ENCODE results near the gene PSMA4.
"Not testable (repeated sequence)": the region's sequence is repeated elsewhere in the genome, so short reads cannot be mapped to it uniquely, and the experiment has no call there.

The PSMA4 gene

DNA sequence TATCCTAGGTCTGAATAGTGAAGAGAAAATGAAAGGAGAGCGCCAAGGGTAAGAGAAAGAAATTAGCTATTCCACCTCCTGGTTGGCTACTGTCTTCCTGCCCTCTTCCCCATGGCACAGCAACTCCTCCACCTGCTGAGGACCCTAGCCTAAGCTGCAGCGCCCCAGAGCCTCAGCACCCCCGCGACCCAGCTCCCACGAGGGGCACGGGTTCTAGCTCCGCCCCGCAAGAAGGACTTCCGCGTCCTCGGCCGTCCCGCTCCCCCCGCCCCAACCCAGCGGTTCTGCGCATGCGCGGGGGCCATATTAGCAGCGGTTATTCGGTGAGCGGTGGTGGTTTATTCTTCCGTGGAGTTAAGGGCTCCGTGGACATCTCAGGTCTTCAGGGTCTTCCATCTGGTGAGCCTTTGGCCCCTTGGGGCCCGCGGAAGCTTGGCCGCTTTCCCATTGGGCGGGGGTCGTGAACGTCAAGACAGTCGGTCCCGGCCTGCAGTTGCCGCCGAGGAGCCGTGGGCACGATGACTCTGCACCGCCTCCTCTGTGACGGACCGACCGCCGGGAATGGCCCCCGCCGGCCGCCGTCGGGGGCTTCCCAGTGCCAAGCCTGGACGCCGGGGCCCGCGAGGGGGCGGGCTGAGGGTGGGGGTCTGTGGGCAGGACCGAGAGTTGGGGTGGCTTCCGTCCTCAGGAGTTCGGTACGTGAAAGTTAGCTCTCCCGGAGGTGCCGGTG, at the start of gene PSMA4:
TSS of gene PSMA4 (plus strand) at position 304 of the 730 bp plus-strand sequence. CDS start 1,484 bp downstream, outside the sequence.
- in situ Hi-C loops (cut with MboI; ENCODE audit: low sequenced_read_pairs) = no loop called here

DNA sequence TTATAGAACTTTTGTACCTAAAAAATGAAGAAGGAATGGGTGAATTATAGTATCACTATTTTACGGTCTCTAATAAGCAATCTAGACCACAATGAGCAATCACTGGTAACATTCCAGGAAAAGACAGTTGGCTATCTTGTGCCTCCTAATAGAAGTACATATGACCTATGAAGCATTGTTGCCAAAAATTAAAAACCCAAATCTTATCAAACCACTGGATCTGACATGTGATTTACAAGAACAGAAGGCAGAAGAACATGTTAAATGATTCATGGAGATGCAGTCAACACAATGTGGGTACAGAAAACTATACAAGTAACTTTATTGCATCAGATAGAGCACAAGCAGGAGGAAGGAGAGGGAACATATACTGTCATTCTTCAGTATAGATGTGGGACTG, 47.4 kb upstream of the PSMA4 start:
- in situ Hi-C loops (cut with MboI; ENCODE audit: low sequenced_read_pairs) = no loop called here

DNA sequence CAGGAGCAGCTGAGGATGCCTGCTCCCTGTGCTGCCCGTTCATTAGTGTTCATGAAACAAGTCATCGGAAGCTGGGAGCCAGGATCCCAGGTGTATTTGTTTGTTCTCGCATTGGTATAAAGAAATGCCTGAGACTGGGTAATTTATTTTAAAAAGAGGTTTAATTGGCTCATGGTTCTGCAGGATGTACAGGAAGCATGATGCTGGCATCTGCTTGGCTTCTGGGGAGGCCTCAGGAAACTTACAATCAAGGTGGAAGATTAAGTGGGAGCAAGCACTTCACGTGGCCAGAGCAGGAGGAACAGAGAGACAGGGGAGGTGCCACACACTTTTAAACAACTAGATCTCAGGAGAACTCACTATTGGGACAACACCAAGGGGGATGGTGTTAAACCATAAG, 38.4 kb upstream of the PSMA4 start:
- in situ Hi-C loops (cut with MboI; ENCODE audit: low sequenced_read_pairs) = no loop called here

DNA sequence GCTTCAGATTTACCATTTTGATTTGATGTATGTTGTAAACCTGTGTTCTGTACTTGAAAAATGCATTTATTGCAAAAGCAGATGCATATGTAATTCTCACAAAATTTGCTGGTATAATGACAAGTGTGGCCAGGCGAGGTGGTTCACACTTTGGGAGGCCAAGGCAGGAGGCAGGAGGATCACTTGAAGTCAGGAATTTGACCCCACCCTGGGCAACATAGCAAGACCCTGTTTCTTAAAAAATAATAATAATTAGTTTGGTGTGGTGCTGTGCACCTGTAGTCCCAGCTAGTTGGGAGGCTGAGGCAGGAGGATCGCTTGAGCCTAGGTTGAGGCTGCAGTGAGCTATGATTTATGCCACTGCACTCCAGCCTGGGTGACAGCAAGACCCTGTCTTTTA, 37.6 kb upstream of the PSMA4 start:
- in situ Hi-C loops (cut with MboI; ENCODE audit: low sequenced_read_pairs) = no loop called here

DNA sequence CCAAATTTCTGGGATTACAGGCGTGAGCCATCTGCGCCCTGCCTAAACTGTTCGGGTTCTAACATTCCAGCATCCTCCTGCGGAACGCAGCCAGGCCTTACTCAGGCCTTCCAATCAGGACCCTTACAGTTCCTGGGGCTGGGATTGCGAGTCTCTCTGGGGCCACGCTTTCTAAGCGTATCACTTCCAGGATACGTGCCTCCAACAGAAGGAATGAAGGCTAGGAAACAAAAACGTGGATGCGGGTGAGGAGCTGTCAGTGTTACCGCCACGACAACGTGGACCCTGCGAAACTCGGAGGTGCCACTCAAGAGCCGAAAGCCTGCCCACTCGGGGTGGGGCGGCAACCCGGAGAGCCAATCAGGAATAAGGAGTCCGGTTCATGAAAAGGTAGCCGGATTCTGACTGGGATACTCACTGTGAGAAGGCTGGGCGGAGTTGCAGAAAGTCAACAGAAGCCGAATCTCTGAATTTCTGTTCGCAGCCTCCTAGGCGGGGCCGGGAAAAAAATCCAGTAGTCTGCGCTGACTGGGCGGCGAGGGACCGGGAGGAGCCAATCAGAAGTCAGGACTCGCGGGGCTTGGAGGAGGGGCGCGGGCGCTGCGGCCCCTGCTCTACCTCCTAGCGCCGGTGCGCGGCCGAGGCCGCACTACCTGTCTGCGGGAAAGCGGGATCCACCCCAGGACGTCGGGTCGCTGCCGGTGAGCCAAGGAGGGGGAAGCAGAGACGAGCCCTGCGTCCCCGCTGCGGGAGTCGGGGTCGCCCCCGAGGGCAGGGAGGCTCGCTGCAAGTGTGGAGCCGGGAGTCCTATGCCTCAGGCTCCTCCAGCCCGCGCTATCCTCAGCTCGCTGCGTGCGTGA, 33.0 kb upstream of the PSMA4 start, which contains the start of gene HYKK:
TSS of gene HYKK (plus strand) at position 607 of the 860 bp plus-strand sequence. CDS start 5,512 bp downstream, outside the sequence.
- in situ Hi-C loops (cut with MboI; ENCODE audit: low sequenced_read_pairs) = no loop called here

DNA sequence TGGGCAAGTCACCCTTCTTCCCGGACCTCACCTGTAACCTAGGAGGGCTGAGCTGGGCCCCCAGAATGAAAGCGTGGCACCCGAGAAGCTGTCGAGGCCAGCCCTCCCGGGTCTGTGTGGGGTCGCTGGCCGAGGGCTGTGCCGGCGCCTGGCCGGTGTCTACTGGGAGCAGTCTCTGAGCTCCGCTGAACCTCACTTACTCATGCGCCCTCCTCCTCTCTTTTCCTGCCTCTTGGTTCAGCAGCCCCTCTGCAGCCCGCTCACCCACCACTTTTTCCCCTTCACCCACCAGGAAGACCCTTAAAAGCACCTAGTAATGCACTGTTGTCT, 32.4 kb upstream of the PSMA4 start:
- in situ Hi-C loops (cut with MboI; ENCODE audit: low sequenced_read_pairs) = no loop called here

DNA sequence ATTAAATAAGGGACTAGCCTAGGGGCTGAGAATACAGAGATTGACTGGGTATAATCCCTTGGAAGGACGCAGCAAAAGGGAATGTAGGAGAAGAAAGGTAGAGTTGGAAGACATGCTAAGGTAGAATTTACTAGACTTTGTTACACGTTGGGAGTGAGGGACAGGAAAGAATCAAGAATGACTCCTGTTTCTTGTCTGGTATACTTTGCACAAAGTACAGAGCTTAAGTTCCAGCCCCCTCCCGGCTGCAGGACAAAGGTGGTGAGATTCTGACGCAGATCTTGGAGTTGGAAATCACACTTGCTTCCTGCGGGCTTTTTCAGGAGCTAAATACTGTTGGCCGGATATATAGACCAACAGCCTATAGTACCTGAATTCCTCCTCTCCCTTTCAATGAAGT, 32.0 kb upstream of the PSMA4 start:
- in situ Hi-C loops (cut with MboI; ENCODE audit: low sequenced_read_pairs) = no loop called here

DNA sequence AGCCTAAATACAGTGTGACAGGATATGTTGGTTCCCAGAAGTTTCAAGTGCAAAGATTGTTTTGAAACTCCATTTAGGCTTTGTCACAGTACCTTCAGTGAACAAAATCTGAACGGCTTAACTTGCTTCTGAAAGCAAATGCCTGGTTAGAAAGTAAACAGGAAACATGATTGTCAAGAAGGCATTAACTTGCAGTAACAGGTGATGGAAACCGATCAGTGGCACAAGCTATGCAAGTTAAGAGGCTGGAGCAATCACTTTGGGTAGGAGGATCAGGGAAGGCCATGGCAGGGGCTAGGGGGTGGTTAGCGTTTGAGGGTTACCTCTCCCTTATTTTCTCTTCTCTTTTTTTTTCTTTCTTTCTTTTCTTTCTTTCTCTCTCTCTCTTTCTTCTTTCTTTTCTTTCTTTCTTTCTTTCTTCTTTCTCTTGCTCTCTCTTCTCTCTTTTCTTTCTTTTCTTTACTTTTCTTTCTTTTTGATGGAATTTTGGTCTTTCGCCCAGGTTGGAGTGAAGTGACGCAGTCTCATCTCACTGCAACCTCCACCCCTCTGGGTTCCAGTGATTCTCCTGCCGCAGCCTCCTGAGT, 30.4 kb upstream of the PSMA4 start:
- in situ Hi-C loops (cut with MboI; ENCODE audit: low sequenced_read_pairs) = no loop called here

DNA sequence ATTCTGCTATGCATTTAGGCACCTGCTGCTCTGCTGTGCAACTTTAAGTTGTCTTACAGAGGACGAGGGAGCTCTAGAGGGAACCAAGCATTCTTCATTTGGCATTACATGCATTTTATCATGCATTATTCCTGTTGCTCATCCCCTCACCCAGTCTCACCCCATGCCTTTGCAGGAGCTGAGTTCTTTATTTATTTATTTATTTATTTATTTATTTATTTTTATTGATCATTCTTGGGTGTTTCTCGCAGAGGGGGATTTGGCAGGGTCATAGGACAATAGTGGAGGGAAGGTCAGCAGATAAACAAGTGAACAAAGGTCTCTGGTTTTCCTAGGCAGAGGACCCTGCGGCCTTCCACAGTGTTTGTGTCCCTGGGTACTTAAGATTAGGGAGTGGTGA, 20.2 kb upstream of the PSMA4 start:
- in situ Hi-C loops (cut with MboI; ENCODE audit: low sequenced_read_pairs) = not testable (repeated sequence)

DNA sequence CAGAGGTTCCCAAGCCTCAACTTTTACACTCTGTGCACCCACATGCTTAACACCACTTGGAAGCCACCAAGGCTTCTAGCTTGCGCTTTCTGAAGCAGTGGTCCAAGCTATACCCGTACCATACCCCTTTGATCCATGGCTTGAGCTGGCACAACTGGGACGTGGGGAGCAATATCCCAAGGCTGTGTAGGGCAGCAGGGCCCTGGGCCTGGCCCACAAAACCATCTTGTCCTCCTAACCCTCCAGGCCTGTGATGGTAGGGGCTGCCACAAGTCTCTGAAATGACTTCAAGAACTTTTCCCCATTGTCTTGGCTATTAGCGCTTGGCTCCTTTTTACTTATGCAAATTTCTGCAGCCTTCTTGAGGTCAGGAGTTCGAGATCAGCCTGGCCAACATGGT, 16.0 kb upstream of the PSMA4 start:
- in situ Hi-C loops (cut with MboI; ENCODE audit: low sequenced_read_pairs) = no loop called here

DNA sequence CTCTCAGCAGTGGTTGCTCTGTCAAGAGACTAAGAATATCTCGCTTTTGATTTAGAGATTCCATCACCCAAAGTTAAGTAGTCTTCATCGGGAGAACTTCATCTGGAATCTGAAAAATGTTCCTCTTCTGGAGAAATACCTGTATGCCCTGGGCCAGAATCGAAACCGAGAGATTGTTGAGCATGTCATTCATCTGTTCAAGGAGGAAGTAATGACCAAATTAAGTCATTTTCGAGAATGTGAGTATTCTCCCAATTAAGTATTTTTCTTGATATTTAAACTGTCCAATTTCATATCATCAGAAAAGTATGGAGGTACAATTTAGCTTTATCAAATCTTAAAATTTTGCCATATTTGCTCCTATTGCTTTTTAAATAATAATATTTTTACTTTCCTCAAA, 12.9 kb upstream of the PSMA4 start:
- in situ Hi-C loops (cut with MboI; ENCODE audit: low sequenced_read_pairs) = no loop called here

DNA sequence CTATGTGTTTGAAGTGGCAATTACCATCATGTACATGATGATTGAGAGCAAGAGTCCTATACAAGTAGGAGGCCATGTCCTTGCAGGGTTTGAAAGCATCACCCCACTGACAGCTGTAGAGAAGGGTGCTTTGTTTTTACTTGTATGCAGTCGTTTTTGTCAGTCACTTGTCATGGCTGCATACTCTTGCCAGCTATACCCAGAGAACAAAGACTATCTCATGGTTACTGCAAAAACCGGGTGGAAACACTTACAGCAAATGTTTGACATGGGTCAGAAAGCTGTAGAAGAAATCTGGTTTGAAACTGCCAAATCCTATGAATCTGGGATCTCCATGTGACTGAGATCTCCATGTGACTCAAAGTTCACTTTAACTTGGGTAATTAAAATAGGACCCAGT, 6.9 kb upstream of the PSMA4 start:
- in situ Hi-C loops (cut with MboI; ENCODE audit: low sequenced_read_pairs) = no loop called here

DNA sequence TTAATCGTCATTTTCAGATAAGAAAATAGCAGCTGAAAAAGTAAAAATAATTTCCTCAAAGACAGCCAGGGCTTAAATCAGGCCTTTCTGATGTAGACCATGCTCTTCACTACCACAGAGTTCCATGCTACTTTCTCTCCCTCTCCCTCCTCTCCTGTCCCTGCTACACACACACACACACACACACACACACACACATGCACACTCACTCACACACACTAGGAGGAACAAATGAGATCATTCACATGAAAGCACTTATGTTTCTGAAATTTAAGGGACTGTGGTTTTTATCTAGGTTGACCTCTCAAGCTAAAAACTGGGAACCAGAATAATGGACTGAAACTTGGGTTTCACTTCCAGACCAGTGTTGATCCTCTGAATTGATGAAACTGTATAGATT, 4.1 kb upstream of the PSMA4 start:
- in situ Hi-C loops (cut with MboI; ENCODE audit: low sequenced_read_pairs) = no loop called here

DNA sequence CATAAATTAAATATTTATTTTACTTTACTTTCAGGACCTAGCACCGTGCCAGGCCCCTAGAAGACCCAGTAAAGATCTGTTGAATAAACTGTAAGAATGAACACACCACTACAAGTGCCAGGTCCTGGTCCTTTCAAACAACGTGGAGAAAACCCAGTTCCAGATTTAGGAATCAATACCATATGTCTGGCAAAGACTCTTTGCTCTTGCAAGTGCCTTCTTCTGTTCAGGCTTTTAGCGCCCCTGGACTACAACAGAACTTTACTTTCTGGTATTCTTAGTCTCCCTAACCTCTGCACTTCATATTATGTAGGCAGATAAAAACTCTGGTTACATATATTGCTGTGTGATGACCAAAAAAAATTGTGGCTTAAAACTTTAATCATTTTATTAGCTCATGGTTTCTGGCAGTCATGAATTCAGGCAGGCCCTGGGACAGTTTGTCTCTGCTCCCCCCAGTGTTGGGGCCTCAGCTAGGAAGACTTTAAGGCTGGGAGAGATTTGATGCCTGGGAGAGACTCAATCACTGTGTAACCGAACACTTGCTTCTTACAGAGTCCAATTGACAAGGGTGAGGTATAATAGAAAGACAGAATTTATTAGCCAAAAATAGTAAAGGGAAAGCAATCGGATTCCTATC, 2.9 kb upstream of the PSMA4 start:
- in situ Hi-C loops (cut with MboI; ENCODE audit: low sequenced_read_pairs) = no loop called here

DNA sequence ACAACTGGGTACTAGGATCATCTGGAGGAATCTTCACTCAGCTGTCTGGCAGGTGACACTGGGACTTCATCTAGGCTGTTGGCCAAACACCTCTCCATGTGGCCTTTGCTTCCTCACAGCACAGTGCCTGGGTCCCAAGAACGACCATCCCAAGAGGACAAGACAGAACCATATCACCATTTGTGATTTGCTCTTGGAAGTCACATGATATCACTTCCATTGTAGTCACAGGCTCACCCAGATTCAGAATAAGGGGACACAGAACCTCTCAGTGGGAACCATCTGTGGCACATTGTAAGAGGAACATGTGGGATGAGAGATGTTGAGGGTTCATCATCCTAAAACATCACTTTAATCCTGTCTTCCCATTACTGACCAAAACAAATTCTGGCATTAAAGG, 1.9 kb upstream of the PSMA4 start:
- in situ Hi-C loops (cut with MboI; ENCODE audit: low sequenced_read_pairs) = no loop called here

DNA sequence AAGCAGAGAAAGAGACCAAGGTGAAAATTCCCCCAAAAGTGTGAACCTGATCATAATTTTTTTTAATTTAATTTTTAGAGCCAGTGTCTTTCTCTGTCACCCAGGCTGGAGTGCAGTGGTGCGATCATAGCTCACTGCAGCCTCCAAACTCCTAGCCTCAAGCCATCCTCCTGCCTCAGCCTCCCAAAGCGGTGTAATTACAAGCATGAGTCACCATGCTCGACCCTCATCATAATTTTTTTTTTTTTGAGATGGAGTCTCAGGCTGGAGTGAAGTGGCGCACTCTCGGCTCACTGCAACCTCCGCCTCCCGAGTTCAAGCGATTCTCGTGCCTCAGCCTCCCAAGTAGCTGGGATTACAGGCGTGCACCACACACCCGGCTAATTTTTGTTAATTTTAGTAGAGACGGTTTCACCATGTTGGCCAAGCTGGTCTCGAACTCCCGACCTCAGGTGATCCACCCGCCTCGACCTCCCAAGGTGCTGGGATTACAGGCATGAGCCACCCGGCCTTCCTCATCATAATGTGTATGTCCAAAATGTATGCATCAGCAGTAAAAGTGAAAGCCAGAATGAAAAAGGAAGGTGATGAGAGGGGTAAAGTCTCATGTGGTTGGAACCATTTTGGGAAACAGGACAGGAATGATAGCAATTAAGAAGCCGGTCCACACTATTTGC, 642 bp upstream of the PSMA4 start:
- in situ Hi-C loops (cut with MboI; ENCODE audit: low sequenced_read_pairs) = not testable (repeated sequence)

DNA sequence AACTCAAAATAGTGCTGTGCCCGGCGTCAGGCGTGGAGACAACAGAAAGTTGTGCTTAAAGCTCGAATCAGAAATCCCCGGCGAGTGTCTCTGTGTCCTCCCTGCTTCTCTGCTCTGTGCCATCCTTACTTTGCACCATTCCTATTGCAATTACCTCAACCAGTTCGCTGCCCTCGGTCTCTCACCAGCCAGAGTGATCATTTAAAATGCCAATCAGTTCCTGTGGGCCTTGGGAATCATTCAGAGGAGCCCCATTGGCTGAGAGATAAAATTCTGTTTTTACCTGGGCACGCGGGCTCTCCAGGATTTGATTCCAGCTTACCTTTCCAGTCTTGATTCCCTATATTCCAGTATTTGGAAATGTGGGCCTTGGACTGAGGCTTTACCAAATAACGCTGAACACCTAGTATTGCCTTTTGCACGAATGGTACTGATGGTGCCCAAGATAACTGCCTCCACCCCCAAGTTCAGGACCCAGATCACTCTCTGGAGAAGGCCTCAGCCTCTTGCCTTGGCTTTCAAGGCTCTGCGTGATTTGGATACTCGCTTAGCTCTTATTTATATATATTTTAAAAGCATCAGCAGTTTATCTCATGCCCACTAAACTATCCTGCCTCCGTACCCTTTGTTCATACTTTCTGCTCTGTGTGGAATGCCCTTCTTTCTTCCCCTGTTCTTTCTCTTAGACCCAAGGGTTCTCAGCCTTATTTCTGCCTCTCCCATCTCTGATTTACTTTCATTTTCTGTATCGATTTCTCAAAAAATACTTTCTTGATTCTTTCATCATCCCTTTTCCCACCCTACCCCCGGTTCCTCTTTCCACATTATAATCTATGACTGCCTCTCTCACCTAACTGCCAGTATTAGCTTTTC, 863 bp downstream of the PSMA4 start:
- in situ Hi-C loops (cut with MboI; ENCODE audit: low sequenced_read_pairs) = no loop called here

DNA sequence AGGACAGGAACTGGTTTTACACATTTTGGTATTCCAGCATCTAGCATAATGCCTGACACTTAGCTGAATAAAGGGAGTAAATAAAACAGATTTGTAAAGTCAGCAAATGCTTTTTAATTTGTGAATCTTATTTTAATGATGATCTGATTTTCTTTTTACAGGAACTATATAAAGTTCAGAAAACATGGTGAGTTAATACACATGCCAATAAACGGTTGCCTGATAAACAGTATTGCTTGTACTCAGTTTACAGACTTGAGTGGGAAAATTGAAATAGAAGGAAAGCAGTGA, 1.4 kb downstream of the PSMA4 start:
- in situ Hi-C loops (cut with MboI; ENCODE audit: low sequenced_read_pairs) = no loop called here

DNA sequence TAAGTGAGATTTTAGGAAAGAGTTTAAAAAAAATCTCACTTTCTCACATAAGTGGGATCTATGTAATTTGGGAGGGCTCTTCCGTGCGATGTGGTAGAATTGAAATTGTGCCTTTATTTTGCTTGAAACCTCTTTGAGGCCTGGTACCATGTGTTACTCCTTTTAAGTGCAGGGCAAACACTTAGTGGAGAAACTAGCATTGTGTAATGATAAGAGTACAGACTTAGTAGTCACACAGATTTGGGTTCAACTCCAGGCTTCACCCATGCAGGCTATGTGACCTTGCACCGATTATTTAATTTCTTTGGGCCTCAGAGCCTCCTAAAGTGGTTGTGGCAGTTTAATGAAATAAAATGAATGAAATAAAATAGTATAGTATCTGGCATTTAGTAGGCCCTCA, 2.4 kb downstream of the PSMA4 start:
- in situ Hi-C loops (cut with MboI; ENCODE audit: low sequenced_read_pairs) = no loop called here

DNA sequence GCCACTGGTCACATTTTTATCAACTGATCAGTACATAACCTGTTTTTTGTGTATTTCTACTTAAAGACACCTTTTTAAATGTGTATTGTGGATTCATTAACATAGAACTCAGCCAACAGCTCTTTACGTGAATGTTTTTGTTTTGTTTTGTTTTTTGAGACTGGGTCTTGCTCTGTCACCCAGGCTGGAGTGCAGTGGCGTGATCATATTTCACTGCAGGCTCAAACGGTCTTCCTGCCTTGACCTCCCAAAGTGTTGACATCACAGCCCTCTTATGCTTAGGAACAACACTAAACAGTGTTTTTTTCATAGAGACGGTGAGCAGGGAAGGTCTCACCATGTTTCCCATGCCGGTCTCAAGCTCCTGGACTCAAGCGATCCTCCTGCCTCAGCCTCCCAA, 9.9 kb downstream of the PSMA4 start:
- in situ Hi-C loops (cut with MboI; ENCODE audit: low sequenced_read_pairs) = no loop called here

Data from HL-60/S4 (cell line).